HG03521 (cell line): Measurements from ENCODE around the gene C20orf144.

Experiments used
- ATAC-seq: cut with Tn5 transposase; IDR thresholded peaks from one replicate; pipeline ENCODE4 v1.9.1; 2021; ENCODE audit warnings: mild to moderate bottlenecking, moderate library complexity; ENCODE audit not compliant: unreplicated experiment

Gene C20orf144

DNA sequence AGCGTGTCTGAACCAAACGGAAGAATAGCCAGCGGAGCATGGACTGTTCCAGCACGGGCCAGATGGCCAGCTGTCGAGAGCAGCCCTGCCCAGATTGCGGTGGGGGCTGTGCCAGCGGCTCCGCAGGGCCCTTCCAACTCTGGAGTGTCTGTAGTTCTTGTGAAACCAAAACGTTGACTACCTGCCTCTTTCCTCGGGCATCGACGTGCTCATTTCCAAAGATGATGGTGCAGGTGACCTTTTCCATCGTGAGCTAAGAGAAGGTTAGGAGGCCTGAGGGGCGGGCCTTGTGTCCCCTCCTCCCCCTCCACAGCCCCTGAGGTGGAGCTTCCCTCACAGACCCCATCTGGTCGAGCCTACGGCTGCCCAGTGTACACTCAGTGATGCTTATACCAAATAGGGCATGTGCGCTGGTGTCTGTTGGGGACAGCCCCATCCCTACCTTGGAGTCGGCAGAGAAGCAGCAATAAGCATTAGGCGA is 12.9 kb upstream of the C20orf144 start:
- no peak for ATAC-seq

DNA sequence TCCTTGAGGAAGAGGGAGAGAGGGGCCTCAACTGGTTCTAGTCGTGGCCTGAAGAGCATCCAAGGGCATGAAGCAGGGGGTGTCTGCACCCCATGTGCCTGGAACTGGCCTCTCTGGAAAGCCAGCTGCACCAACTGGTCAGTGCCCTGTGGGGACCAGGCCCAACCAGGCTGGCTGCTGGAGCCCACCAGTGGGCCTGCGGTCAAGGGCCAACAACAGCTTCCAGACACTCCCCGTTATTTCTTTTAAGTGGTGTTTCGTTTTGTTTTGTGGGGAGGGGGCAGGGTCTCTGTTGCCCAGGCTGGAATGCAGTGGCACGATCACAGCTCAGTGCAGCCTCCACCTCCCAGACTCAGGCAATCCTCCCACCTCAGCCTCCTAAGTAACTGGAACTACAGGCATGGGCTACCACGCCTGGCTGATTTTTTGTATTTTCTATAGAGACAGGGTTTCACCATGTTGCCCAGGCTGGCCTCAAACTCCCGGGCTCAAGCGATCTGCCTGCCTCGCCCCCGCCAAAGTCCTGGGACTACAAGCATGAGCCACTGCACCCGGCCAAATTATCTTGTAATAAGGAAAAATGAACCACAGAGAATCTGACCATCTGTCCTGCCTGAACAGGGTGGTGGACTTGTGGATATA is 11.9 kb upstream of the C20orf144 start:
- no peak for ATAC-seq

DNA sequence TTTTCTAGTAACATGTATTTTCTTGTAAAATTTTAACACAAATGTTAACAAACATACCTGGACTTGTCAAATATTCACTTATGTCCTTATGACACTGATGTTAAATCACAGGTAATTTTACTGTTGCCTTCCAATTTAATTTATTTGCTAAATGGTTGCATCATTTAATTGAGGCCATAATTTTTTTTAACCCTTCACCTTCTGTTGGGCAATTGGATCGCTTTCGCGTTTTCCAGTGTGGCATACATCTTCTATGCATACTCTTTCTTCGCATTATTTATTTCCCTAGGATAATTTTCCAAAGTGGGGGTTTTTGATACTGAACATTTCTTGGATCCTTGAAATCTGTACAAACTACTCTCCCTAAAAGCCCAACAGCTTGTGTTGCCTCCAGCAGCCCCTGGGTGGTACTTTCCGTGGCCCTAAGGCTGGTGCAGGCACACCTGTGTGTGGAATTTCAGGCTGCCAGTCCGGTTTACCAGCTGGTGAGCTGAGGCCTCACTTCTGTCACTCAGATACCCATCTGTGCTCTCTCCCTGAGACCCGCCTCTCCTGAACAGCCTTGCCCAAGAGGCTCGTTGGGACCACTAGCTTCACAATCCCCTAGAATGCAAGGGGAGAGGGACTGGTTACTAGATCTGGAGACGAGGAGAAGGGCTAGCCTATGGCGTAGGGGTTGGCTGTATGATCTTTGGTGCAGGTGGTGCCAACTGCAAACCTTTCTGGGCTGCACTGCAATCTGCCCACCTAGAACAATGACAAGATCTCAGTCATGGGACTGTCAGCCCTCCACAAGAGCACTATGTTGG is 11.2 kb upstream of the C20orf144 start:
- no peak for ATAC-seq

DNA sequence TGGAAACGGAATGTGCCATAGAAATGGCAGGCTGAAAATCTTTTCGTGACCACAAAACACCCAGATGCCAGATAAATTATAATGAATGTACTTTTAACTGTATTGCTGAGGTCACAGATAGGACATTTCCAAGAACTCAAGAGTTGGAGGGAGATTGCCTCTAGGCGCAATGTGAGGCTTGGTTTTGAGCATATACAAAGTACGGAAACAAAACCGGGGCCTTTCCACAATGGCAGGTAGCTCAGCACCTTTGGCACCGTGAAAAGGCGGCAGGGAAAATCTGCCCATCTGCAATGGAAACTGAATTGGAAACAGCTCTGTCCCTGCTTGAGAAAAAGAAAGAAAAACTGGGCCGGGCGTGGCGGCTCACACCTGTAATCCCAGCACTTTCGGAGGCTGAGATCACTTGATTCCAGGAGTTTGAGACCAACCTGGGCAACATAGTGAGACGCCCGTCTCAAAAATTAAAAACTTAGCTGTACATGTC is 10.5 kb upstream of the C20orf144 start:
- no peak for ATAC-seq

DNA sequence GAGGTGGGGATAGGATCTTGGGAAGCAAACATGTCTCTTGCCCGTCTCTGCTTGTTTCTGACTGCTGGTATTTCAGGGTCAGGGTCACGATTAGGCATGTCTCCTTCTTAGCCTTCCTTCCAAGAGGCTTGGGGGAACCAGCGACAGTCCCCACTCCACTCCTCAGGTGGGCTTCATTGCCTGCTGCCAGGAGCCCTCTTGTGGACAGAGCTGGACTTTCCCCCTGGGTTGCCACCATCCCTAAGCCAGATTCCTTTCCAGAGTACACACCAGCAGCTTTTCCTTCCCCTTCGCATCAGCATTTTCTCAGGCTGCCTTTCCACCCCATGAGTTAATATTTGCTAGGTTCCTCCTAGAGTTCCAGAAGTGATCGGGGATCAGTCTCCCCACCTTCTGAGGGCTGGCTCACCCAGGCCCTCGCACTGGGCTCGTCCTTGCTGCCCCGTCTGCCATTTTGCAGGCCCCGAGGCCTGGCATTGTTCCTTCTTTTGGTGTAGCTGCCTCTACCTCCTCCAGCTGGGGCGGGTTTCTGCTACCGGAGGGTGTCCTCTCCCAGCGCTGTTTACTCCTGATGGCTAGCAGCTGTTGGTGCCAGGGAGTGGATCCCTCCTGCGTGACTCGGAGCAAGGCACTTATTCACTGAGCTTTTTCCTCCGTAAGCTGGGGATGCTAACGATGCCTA is 8.8 kb upstream of the C20orf144 start:
- ATAC-seq, result no peak

DNA sequence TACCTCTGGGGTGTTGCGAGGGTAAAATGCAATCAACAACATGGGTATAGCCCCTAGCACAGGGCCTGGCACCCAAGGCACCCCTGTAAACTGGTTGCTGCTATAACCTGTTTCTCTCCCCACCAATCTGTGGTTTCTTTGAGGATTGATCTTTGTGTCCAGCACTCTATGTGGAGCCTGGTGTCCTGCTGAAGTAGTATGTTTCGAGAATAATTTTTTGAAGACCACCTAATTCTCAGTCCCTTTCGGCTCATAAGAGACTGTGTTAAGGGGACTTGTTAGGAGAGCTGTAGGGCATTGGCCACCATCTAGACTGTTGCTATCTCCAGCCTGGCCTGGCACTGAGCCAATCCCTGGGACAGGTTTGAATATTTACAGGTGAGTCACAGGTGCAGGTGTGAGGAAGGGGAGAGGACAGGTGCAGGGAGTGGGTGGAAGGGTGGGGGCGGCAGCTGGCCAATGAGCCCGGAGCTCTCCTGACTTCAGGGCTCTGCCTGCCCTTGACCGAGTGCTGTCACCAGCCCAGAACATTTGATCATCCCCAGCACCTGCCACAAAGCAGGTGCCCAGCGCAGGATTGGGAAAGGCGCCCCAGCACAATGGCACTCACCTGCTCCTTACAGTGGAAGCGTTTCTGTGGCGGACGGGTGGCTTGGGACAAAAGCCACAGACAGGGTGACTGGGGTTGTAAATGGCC is 8.1 kb upstream of the C20orf144 start:
- no peak for ATAC-seq

DNA sequence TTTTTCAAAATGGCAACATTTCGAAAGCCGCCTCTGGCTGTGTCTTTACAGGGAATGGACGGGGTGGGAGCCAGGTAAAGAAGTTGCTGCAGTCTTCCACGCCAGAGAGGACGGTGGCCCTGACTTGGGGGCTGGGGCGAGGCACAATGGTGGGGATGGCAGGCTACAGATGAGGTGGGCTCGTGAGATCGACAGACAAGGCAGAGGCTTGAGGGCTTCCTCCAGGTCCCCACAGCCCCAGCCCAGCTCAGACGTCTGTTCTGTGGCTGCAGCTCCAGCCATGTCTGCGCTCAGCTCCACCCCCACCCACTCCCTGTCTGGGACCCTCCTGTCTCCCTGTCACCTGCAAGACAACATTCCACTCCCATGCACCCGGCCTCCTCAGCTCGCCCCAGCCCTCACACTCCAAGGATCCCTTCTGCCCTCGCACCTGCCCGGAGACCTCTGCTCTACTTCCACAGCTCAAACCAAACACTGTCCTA is 7.4 kb upstream of the C20orf144 start:
- ATAC-seq, result no peak

DNA sequence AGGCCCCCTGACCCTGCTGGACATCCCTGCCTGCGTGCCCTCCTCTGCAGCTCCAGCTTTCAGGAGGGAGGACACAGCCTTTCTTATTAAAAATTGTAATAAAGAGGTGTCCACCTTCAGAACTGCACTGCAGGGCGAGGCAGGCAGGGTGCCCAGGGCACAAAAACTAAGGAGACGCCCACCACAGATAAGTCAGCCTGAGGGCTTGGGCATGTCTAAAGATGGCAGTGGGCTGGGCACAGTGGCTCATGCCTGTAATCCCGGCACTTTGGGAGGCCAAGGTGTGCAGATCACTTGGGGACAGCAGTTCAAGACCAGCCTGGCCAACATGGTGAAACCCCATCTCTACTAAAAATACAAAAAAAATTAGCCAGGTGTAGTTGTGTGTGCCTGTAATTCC is 7.0 kb upstream of the C20orf144 start:
- no peak for ATAC-seq

DNA sequence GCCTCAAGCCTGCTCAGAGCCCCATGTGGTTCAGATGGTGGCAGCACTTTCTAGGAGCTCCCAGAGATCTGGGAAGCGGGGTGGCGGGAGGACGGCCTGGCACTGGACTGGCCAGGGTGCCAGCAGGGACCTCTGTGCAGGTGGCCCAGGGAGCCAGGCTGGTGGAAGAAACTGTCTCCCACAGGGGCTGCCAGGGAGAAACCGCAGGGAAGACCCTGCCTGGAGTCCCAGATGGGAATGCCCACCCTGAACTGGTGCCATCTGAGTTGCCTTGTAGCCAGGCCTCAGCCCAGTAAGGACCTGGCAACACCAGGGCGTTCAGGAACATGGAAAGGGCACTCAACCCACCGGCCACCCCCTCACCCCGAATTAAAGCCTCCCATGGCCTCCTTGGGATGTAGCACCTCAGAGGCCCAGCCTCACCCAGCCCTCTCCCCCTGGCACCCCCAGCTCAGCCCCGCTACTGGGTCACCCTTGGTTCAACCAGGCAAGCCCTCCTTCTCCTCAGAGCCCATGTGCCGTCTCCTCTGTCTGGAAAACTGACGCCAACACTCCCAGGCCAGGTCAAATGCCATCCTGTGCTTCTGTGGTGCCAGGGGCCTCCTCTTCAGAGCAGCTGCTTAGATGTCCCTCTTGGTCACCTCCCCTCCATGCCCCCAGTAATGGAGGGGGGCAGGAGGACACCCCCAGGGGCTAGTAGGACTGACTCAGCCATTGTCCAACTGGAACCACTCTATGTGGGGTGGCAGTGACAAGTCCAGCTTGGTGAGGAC is 5.9 kb upstream of the C20orf144 start:
- no peak for ATAC-seq

DNA sequence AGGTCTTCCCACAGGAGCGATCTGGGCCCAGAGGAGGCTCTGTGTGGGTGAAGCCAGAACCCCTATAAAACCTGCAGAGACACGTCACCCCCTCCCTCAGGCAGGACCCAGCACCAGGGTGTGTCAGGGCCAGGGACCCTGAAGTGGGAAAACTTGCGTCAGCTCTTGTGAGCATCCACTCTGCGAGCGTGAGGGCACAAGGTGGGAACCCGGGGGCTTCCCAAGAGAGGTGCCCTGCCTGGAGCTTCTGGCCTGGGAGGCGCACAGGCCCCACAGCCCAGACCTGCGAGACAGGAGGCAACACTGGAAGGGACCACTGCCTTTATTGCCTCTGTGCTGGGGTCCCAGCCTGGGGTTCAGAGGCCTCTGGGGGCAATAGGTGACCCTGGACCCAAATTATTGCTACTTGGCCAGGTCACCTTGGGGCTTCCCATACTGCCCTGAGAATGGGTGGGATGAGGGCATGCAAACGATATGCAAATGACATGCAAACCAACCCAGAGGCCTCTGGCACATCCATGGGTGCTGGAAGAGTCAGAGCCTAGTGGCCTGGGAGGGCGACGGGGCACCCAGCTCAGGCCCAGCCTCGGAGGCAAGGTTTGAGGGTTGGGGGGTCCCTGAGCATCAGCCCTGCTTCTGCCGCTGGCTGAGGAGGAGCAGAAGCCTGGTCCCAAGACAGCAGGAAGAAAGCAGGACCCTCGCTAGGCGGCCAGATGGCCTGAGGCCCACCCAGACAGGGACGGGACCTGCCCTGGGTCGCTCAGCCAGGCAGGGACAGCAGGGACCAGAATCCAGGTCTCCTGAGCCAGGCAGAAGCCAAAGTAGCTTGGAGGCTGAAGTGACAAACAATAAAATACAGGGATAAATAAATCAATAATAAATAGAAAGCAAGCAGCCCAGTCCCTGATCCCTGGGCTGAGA is 5.1 kb upstream of the C20orf144 start:
- no peak for ATAC-seq

DNA sequence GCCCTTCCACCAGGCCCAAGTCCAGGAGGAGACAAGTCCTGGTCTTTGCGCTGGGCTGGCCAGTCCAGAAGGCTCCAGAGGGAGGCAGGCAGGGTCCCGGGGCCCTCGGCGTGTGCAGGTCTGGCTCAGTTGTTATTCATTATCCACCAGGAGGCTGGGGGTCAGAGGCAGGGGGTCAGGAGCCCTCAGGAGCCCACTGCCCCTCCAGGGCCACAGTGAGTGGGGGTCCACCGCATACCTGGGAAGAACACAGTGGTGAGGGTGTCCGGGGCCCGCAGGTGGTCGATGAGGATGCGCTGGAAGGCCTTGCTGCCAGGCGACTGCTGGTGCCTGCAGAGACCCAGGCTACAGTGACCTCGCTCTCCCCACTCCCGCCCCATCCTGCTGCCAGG is 4.4 kb upstream of the C20orf144 start:
- no peak for ATAC-seq

DNA sequence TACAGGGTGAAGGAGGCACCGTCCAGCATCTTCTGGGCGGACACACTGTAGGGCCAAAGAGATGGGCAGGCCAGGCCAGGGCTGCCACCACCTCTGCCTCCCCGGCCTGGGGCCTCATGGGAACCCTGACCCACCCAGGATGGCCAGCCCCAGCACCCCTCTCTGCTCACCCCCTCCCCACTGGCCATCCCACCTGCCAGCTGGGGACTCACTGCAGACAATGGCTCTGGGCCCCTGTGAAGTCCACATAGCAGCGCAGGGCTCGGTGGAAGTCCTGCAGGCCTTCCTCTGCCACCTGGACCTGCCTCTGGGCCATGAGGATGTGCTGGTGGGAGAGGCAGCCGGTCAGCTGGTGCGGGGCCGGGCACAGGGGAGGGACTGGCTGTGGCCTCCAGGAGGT is 3.6 kb upstream of the C20orf144 start:
- ATAC-seq, result no peak

DNA sequence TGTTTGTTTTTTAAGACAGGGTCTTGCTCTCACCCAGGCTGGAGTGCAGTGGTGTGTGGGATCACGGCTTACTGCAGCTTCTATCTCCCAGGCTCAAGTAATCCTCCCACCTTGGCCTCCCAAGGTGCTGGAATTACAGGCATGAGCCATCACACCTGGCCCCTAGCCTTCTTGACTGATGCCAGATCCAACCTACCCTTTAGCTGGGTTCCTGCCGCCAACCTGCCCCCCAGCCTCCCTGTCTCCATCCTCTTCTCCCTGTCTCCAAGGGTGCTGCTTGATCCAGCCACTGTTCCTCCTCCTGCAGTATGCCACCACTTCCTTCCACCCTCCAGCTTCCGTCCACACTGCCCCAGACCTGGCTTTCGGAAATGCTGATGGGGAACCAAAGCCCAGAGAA is 3.2 kb upstream of the C20orf144 start:
- ATAC-seq, result no peak

DNA sequence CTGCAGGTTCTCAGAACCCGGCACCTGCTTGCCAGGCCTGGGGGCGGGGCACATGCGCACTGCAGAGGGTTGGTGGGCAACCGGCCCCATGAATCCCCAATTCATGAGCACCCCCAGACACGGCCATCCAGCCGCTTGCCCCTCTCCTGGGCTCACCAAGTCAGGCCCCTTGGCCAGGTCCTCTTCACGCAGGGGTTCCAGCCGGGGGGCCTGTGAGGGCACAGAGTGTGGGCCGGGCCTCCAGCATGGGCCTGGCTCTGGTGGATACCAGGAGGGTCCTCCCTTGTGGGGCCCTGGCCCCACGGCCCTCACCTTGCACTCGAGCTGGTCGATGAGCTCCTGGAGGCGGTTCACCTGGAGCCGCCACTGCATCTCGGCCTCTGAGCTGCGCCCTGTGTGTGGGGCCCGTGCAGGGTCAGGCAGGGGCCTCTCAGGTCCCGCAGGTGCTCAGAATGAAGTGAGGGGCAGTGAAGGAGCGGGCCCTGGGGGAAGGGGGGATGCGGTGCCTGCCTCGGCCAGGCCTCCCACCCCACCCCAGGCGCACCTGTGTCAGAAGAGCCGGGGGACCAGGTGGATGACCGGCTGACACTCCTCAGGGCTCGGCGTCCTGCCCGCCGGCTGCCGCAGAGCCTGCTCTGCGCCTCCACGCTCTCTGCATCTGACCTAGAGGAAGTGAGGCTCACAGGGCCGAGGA is 2.6 kb upstream of the C20orf144 start:
- no peak for ATAC-seq

DNA sequence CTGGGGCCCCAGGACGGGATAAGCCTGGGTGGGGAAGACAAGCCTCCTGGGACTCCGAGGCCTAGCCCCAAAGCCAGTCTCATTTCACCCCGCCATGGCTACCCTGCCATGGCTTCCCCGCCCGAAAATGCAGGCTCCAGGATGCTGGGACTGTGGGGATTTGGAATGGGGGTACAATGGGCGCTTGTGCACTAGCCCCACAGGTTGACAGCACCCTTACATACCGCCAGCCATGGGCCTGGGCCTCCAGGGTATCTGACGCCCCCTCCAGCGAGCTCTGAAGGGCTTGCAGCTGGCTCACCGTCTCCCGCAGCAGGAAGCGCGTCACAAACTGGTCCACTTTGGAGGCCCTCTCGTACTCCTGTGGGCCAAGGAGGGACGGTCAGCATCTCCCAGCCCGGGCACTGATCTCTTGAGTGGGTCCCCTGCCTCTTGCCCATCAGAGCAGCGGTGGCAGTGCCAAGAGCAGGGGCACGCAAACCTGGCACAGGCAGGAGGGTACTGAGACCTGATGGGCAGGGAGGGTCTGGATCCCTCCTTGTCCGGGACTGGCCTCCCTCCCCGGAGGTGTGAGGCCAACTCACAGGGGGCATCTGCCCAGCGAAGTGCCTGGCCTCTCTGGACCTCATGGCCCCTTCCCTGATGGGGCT is 2.0 kb upstream of the C20orf144 start:
- ATAC-seq, result no peak

DNA sequence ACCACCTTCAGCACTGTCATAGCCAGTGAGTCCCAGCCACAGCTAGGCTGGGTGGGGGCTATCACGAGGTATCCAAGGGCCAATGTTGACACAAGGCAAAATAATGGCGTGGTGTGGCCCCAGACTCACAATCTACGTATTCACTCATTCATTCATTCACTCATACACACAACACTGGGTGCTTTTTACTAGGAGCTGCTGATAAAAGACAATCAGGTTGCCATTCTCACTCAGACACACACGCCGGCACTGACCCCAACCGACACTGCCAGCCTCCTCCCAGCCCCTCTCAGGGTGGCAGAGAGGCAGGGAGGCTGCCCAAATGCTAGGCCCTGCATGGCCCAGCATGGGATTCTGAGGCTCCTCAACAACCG is 1.5 kb upstream of the C20orf144 start:
- no peak for ATAC-seq

DNA sequence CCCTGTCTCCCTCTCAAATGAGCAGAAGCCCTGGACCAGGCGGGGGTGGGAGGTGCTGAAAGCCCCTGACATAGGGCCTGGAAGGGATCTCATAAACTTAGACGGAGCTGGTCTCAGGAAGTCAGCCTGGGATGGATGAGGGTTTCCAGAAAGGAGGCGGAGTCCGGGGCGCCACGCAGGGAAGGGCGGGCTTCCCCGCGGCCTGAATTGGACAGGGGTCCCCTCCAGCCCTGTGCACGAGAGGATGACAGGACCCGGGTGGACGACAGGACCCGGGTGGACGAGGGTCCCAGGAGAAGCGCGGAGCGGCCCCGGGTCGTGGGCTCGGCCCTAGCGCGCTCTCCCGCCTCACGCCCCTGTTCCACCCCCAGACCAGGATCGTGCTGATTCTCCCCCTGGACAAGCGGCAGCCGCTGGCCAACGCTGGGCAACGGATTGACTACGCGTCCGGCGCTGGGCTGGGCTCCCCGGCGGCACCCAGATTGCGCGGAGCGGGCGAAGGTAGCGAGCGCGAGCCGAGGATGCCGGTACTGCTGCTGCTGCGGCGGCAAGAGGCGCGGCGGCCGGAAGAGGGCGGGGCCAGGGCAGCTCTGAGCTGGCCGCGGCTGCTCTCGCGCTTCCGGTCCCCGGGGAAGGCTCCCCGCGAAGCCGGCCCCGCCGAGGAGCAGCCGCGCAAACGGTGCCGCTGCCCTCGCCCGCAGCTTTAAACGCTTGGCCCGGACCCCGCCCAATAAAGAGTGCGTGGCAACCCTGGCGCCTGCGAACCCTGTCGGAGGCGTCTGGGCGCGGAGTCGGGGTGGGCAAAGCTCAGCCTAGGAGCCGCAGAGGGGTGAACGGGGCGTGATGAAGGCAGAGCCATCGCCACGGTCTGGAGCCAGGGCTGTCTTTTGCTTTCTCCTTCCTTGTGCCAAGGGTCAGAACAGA is 1.3 kb downstream of the C20orf144 start:
- peak; percentile 37 for ATAC-seq
